NCI-H187 (cell line): ENCODE results near the gene BHLHE40.
A peak's percentile ranks its signal among the peaks of the same experiment; 100 is the strongest.

ENCODE experiments used
- DNase-seq, 2 experiments: peaks; one replicate each; lab custom pipeline; 2025; lab: John Stamatoyannopoulos, UW

BHLHE40 gene

DNA sequence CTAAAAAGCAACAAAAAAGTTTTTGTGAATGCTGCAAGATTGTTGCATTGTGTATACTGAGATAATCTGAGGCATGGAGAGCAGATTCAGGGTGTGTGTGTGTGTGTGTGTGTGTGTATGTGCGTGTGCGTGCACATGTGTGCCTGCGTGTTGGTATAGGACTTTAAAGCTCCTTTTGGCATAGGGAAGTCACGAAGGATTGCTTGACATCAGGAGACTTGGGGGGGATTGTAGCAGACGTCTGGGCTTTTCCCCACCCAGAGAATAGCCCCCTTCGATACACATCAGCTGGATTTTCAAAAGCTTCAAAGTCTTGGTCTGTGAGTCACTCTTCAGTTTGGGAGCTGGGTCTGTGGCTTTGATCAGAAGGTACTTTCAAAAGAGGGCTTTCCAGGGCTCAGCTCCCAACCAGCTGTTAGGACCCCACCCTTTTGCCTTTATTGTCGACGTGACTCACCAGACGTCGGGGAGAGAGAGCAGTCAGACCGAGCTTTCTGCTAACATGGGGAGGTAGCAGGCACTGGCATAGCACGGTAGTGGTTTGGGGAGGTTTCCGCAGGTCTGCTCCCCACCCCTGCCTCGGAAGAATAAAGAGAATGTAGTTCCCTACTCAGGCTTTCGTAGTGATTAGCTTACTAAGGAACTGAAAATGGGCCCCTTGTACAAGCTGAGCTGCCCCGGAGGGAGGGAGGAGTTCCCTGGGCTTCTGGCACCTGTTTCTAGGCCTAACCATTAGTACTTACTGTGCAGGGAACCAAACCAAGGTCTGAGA lies 4.7 kb downstream of the BHLHE40 start:
- no peak for DNase-seq

DNA sequence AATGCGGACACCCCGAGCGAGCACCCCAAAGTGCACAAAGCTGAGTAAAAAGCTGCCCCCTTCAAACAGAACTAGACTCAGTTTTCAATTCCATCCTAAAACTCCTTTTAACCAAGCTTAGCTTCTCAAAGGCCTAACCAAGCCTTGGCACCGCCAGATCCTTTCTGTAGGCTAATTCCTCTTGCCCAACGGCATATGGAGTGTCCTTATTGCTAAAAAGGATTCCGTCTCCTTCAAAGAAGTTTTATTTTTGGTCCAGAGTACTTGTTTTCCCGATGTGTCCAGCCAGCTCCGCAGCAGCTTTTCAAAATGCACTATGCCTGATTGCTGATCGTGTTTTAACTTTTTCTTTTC lies 5.3 kb downstream of the BHLHE40 start:
- DNase-seq = no peak

DNA sequence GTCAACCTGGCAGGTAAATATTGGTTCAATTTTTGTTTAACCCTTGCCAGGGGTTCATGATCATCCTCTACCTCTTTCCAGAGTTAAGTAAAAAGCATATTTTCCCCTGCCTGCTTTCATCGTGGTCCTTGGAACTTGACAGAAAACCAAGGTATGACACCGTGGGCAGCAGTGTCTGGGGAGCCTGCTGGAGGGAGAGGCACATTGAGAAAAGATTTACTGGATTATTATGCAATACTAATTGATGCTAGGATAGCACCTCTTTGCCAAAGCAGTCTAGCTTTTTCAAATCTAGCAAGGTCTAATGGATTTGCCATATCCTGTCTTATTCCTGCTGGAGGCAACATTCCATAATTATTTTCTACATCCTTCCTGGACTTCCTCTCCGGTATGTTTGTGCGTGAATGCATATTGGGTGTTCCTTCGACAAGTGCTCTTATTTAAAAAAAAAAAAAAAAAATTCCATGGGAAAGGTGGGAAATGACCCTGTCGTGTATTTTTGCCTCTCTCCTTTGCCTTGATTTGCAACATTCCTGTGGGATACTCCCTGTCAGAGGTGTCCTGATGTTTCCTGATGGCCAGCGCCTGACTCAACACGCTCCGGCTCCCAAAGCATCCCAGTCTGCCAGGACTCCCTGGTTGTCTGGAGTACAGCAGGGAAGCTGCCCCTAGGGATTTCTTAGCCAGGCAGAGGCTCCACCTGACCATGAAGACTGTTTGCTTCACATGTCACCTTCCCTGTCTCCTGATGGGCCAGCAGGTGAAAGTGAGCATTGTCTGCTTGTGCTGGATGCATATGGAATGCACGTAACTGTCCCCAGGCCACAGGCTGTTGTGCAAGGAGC lies 6.3 kb downstream of the BHLHE40 start:
- no peak for DNase-seq

DNA sequence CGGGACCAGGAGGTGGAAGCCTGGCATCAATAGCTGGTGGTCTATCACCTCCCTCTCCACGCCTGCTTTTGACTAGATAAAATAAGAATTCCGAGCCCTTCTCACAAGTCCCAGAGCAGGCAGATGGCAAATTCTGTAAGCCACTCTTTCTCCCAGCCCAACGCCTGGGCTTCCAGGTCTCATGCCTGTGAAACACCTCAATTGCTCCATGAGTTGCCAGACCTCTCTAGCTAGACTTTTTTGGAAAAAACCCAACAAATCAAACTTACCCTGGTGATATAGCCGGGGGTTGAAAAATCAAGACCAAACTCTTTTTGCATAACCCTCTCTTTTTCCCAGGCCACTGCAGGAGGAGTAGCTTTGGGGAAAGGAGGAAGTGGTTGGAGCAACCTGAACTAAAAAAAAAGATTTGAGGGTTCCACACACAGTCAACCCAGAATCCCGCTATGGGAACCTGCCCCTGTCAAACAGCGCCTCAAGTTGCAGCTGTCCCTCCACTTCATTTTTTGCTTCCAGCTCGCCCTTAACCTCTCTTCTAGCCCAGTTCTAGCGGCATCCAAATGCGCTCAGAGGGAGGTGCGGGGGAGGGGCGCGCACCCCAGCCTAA lies 7.0 kb downstream of the BHLHE40 start:
- no peak for DNase-seq

DNA sequence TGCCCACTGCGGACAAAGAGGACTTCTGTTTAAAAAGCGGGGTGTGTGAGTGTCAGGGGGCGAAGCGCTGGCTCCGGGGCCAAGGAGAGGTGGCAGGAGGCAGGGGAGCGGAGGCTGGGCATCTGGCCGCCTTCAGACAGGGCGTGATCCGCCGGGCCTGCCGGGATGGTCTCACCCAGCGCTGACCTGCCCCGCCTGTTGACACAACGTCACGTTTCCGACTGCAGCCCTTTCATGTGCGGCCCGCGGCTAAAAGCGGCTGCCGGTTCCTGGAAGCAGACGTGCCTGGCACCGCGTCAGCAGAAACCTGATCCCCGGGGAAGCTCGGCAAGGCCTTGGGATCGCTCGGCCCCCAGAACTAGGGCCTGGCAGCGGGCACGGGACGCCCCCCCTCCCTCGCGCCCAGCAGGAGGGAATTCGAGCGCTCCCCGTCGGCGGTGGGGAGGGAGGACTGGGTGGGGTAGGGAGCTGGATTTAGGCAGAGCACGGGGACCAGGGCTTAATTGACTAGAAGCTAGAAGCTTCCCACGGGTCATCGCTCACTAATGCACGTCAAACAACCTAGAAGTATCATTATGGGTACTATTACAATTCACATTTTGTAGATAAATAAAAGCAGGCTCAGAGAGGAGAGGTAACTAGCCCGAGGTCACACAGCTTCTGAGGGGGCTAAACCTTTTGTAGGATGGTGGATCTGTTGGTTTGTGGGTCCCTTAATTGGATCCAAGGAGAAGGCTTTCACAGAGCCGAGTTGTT lies 7.7 kb downstream of the BHLHE40 start:
- DNase-seq = peak in 1 of 2 experiments; percentile 28

DNA sequence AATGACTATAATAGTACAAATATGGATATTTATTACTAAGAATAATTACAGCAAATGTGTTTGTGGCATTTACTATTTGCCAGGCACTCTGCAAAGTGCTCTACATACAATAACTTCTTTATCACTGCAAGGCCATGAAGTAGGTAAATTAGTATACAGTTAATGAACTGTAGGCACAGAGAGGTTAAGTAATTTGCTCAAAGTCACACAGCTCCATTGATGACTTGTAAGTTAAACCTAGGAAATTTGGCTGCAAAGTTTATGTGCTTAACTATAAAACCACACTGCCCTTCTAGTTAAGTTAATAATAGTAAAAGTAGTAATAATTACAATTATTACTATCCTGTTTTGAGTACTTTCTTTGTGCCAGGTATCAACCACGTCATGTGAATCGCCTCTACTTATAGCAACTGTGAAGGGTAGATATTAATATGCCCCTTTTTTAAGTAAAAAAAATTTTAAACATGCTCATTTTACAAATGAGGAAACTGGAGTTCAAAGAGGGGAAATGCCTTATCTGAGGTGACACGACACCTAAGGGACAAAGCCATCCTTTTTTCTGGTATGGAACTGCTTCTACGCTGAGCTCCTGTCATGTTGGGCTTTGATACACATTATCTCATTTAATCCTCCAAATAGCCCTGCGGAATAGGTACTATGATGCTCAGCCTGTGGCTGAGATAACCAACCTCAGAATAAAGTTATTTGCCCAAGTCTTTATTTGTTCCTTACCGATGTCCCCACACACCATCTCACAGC lies 8.5 kb downstream of the BHLHE40 start:
- DNase-seq = no peak

DNA sequence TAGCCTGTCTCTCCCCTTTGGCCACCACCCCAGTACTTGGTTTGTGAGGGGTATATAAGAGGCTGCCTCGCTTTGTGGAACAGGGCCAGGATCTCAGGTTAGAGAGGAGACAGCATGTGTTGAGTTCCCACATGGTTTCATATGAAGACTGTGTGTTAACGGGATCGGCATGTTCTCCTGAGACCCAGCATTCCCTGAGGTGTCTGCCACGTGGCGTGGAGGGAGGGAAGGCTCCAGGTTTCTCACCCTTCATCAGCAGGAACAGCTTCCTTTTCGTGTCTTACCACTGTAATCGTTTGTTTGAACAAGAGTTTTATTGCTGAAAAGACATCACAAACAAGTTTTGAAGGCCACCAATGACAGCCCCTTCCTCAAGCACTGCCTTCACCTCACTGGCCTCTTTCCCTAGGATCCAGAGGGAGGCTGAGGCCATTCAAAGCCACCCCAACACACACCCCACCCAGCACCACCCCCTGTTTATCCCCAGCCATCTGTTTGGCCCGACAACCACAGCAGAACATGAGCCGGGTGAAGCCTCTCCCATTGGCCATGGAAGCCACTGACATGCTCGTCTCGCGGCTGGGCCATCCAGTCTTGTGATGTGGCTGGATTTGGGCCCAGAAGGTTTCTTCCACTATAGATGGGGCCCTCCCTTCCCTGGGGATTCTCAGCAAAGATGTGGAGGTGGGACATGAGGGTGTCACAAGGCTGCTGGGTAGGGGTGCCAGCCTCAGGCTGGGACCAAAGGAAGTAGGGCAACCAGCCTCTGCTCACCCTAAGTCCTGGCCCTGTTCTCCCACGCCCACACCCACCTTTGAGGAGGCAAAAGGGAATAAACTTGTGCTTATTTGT lies 10.0 kb downstream of the BHLHE40 start:
- DNase-seq = no peak

DNA sequence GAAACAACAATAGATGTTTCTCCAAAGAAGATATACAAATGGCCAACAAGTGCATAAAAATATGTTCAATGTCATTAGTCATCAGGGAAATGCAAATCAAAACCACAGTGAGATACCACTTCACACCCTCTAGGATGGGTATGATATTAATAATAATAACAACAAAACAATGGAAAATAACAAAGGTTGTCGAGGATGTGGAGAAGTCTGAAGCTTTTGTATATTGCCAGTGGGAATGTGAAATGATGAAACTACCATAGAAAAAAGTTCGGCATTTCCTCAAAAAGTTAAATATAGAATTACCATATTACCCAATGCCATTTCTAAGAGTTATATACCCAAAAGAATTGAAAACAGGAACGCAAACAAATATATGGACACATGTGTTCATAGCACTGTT lies 10.8 kb downstream of the BHLHE40 start:
- DNase-seq = no peak

DNA sequence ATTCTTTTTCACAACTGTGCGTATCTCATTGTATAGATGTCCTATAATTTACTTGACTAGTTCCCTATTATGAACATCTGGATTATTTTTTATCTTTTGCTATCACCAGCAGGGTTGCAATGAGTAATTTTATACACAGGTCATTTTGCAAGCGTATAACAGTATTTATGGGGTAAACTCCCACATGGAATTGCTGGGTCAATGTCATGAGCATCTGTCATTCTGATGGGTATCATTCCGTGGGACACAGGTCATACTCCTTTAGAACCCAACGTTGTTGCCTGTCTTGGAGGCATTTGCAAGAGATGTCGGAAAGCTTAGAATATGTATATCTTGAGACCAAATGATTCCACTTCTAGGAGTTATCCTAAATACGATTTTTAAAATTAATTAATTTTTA lies 12.9 kb downstream of the BHLHE40 start:
- DNase-seq = no peak

DNA sequence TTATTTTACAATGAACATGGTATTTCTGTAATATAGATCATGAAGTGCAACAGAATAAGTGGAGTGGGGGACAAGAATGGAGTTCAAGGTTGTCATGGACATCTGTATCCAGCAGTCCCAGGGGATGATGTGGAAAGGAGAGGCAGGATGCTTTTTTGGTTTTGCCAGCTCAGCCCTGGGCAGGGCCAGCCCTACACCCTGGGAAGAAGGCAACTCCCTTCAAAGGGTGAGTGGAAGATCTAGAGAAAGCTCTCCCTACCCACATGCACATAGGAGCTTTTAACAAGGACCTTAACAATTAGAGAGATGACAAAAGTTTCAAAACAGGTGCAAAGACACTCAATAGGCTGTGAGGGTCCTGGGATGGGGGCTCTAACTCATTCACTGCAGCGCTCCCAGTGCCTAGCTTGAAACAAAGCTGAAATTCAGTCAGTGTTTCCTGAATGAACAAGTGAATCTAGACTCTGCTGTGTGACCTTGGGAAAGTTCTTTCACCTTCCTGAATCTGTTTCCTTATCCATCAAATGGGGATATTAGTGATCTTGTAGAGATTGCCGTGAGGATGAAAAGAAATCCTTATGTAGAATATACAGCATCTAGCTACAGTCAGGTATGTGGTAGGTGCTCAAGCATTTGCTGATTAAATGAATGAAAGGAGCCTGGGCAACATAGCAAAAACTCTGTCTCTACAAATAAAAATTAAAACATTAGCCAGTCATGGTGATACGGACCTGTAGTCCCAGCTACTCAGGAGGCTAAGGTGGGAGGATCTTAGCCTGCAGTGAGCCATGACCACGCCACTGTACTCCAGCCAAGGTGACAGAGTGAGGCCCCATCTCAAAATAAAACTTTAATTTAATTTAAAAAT lies 14.3 kb downstream of the BHLHE40 start:
- DNase-seq = no peak

DNA sequence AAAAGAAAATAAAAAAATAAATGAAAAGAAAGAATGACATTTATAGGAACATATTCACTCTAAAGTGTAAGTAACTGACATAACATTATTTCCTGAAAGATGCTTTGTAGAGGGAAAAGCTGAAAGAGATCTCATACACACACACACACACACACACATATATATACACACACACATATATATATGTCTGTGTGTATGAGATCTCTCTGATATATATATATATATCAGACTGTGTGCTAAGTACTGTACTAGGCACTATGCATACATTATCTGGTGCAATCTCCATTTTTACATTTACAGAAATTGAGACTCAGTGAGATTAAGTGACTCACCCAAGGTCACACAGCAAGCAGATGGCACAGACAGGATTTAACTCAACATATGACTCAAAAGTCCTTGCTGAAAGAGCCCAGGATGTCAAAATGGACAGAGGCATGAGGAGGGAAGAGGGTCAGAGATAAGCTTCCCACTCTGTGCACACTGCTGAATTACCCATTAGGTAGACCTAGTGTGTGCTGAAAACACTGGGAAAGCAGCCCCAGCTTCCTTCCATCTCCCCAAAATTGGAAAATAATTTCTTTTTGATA lies 15.0 kb downstream of the BHLHE40 start:
- DNase-seq = no peak

DNA sequence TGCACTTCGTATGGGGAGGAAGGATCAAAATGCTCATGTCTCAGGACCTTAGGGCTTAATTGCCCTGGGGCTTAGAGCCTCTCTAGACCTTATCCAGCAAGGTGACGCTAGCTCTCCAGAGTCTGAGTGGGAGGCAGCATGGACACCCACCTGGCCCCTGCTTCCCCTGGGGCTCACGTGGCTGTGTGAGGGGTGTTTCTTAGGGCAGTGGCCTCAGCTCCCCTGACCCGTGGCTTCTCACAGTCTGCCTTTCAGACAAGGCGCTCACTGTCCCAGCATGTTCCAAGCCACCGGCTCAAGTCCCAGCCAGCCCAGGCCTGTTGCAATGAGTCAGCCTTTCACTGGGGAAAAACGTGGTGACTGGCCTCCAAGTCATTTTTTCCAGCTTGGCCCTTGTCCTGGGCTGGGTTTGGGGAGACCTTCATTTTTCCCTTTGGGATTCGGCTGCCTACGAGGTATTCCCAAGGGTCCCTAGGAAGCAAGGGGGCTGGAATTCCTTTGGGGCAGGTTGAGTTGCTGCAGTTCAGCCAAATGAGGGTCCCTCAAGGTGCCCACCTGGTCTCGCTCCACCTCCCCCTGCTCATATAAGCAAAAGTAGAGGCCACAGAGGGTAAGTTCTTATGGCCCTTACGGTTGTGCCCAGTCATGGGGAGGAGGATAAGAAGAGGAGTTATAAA lies 15.7 kb downstream of the BHLHE40 start:
- DNase-seq = no peak

DNA sequence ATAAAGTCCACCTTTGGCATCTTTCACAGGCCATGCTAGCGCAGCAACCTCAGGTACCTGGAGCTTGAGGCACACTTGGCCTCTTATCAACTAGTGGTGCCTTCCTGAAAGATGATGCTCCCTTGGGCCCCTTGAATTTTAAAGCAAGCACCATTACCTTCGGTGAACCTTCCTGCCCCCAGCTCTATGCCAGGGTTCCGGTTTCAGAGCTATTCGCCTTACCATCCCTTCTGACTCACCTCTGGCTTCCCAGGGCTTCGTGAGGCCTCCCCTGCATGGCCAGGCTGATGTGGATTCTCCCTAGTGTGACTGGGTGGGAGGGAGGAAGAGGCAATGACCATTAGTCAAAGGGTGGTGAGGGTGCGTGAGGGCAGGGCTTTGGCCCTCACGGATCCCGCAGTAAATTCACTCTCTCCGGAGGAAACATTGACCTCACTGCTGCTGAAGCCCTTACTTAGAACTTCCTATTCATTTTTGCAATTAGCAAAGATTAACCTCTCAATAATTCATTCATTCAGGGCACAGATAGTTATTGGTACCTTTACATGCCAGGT lies 16.3 kb downstream of the BHLHE40 start:
- no peak for DNase-seq

DNA sequence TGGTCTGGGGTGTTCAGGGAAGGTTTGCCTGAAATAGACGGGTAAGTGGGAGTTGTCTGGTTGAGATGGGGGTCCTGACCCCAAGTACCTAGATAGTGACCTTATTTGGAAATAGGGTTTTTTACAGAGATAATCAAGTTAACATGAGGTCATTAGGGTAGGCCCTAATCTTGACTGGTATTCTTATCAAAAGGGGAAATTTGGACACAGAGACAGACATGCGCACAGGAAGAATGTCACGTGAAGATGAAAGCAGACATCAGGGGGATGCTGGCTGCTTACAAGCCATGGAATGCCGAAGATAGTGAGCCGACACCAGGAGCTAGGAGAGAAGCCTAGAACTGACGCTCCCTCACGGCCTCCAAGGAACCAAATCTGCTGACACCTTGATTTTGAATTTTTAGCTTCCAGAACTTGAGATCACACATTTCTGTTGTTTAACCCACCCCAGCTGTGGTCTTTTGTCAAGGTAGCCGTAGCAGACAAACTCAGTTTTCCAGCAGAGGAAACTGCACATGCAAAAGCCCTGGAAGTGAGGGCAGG lies 17.1 kb downstream of the BHLHE40 start:
- no peak for DNase-seq

DNA sequence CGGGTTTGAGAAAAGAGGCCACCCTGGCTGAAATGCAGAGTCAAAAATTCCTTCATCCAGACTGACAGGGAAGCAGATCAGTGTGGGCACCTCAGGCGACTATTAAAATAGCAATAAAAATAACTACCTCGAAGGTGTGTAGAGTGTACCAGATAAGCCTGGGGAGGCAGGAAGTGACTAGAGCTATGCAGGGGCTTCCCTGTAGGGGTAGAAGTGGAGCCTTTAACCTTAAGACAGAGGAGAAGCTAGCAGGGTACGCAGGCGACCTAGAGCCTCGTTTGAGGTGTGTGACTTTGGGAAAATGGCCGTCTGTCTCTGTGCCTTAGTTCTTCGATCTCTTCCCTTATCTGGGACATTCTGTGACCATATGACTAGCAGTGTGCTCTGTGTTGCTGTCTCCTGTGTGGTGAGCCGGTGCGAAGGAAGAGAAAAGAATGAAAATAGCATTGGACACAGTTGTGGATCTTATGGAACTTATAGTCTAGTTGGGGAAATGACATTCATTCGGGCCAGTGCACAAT lies 17.6 kb downstream of the BHLHE40 start:
- no peak for DNase-seq

DNA sequence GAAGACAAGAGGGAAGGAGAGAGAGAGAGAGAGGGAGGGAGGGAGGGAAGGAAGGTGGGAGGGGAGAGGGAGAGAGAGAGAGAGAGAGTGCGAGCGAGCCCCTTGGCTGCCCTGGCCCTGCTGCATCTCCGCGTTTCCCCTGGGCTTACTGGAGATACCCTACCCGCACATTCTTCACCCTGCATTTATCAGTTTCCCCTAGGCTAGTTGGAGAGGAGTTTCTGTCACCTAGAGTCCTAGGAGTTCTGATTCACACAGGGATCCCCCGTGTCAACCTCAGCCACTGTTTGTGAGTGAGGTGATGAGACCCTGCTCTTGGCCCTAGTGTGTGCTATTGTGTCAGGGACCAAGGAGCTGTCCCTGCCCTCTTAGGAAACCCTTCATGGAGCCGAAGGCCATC lies 18.7 kb downstream of the BHLHE40 start:
- DNase-seq = no peak

DNA sequence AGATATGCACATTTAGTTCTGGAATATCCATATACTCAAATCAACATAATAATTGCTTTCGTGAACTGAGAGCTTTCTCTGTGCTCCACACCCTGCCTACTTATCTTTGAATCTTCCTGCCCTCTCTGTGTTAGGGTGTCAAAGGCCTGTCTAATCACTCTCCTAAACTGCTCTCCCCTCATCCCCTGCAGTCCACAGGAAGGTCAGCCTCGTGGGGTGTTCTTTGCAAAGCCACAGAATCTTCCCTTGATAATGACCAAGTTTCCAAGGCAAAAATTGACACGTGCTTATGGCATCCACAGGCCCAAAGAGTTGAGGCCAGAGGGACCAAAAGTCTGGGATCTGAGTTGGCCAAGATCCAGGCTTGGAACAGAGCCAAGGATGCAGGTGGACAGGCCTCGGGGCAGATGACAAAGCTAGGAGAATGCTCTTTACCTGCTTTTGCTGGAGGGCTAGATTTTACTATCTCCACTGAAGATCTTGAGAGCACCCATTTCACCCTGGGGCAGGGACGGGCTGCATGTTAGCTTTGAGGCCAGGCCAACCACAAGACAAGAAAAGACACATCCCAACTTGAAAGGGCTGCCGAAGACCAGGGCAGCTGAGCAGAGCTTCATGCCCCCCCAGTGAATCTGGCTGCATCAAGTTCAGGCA lies 20.4 kb downstream of the BHLHE40 start:
- peak in 1 of 2 experiments; percentile 14 for DNase-seq
